HG02623 (cell line): Measurements from ENCODE around the gene DPYSL4.

Source experiments
- ATAC-seq: cut with Tn5 transposase; IDR thresholded peaks from one replicate; pipeline ENCODE4 v1.9.1; 2021; ENCODE audit warnings: moderate library complexity; ENCODE audit not compliant: unreplicated experiment

The DPYSL4 gene

GRCh38 chr10:132193907-132194552, 7.3 kb downstream of the DPYSL4 start:
- ATAC-seq: no peak

GRCh38 chr10:132194726-132195125, 8.0 kb downstream of the DPYSL4 start:
- no peak for ATAC-seq

- ATAC-seq: no peak
These were observed 8.8 kb downstream of the DPYSL4 start for GRCh38 chr10:132195366-132196075.

- no peak for ATAC-seq
These were observed 9.7 kb downstream of the DPYSL4 start for GRCh38 chr10:132196178-132197113.

GRCh38 chr10:132197271-132198067, 10.7 kb downstream of the DPYSL4 start:
- ATAC-seq: no peak

GRCh38 chr10:132198068-132198370, 11.3 kb downstream of the DPYSL4 start:
- ATAC-seq: no peak

- no peak for ATAC-seq
These were observed 11.8 kb downstream of the DPYSL4 start for GRCh38 chr10:132198381-132199181.

GRCh38 chr10:132199268-132199853, 12.6 kb downstream of the DPYSL4 start:
- no peak for ATAC-seq

GRCh38 chr10:132199854-132200311, 13.1 kb downstream of the DPYSL4 start:
- no peak for ATAC-seq

GRCh38 chr10:132200344-132201110, 13.8 kb downstream of the DPYSL4 start:
- no peak for ATAC-seq

GRCh38 chr10:132201111-132201969, 14.6 kb downstream of the DPYSL4 start:
- no peak for ATAC-seq

GRCh38 chr10:132202070-132202970, 15.6 kb downstream of the DPYSL4 start:
- ATAC-seq: no peak

- no peak for ATAC-seq
These were observed 16.7 kb downstream of the DPYSL4 start for GRCh38 chr10:132203256-132204077.

- ATAC-seq: no peak
These were observed 17.5 kb downstream of the DPYSL4 start for GRCh38 chr10:132204078-132204780.

GRCh38 chr10:132204781-132205473, 18.2 kb downstream of the DPYSL4 start:
- no peak for ATAC-seq
